H1 (cell line): ENCODE measurements around the gene MKLN1. TPM values are rescaled to one million over a fixed set of nuclear protein-coding genes. Genes with fewer than 3 reads are reported as not detected.

ENCODE experiments used
- CTCF ChIA-PET: fragments of 300-600 bp; sonication (Branson Sonifier 250); formaldehyde crosslinking; loops from one replicate; lab custom pipeline; 2021; ENCODE audit not compliant: partially characterized antibody; lab: Charles Lee
- POLR2A ChIA-PET: fragments of 300-600 bp; sonication (Branson Sonifier 250); formaldehyde crosslinking; loops from one replicate; lab custom pipeline; 2021; ENCODE audit warnings: inconsistent platforms; ENCODE audit not compliant: partially characterized antibody; lab: Charles Lee
- DNase-seq, 2 experiments: peaks; one replicate each; pipeline versions ENCODE4 v3.0.0 to v3.0.0-alpha.2; 2010 to 2022; ENCODE audit warnings: low spot score in 2 of 2, low read depth in 1 of 2, mixed read lengths in 1 of 2
- FAIRE-seq: peaks from 2 replicates; lab custom pipeline; 2011; peaks lifted over from hg19 to GRCh38; lab: Jason Lieb, UNC
- H2AFZ ChIP-seq: 2 replicates; pipeline ENCODE4 v1.8.1; 2012; ENCODE audit warnings: low read length, inconsistent platforms
- H2AK5ac ChIP-seq: 2 replicates; pipeline ENCODE4 v1.6.1; 2013; ENCODE audit warnings: low read depth, low read length
- H2BK120ac ChIP-seq: replicated peaks from 2 replicates; pipeline ENCODE3; 2013; ENCODE audit warnings: low read depth, low read length, inconsistent platforms
- H2BK12ac ChIP-seq: 2 replicates; pipeline ENCODE4 v1.6.1; 2013; ENCODE audit warnings: low read depth, low read length
- H2BK15ac ChIP-seq: 2 replicates; pipeline ENCODE4 v1.6.1; 2013; ENCODE audit warnings: low read length
- H2BK20ac ChIP-seq: 2 replicates; pipeline ENCODE4 v1.6.1; 2013; ENCODE audit warnings: low read length
- H2BK5ac ChIP-seq: 2 replicates; pipeline ENCODE4 v1.6.1; 2013; ENCODE audit warnings: low read depth, low read length
- H3K14ac ChIP-seq: 2 replicates; pipeline ENCODE4 v1.6.1; 2013; ENCODE audit warnings: inconsistent platforms; ENCODE audit not compliant: insufficient read length
- H3K18ac ChIP-seq: 2 replicates; pipeline ENCODE4 v1.6.1; 2013; ENCODE audit warnings: low read length; ENCODE audit errors: extremely low read depth
- H3K23ac ChIP-seq: 2 replicates; pipeline ENCODE4 v1.6.1; 2013; ENCODE audit warnings: inconsistent platforms; ENCODE audit not compliant: insufficient read length
- H3K23me2 ChIP-seq: 2 replicates; pipeline ENCODE4 v1.6.1; 2013; ENCODE audit warnings: low read depth, low read length
- H3K27ac ChIP-seq: 2 replicates; pipeline ENCODE4 v1.6.1; 2011; ENCODE audit warnings: low read depth, low read length, inconsistent platforms
- H3K27me3 ChIP-seq, 4 experiments: replicated peaks in 1 of 4; 1 replicate in 1 of 4; 2 replicates in 3 of 4; pipeline versions ENCODE4 v1.6.1 to v1.8.1; 2011 to 2013; ENCODE audit warnings: low read length in 3 of 4, mild to moderate bottlenecking in 3 of 4, inconsistent platforms in 2 of 4, mixed read lengths in 2 of 4, moderate library complexity in 1 of 4; ENCODE audit not compliant: control insufficient read depth in 3 of 4, insufficient read depth in 3 of 4; ENCODE audit errors: extremely low read depth in 1 of 4
- H3K36me3 ChIP-seq, 4 experiments: 2 replicates each; pipeline versions ENCODE4 v1.6.1 to v1.8.1; 2011 to 2013; ENCODE audit warnings: mild to moderate bottlenecking in 4 of 4, low read length in 3 of 4, moderate library complexity in 2 of 4, control low read depth in 1 of 4, inconsistent platforms in 1 of 4; ENCODE audit not compliant: insufficient read depth in 4 of 4, control insufficient read depth in 2 of 4
- H3K4ac ChIP-seq: replicated peaks from 2 replicates; pipeline ENCODE3; 2013; ENCODE audit warnings: low read length, low read depth, mixed read lengths, inconsistent platforms; ENCODE audit not compliant: insufficient read length
- H3K4me1 ChIP-seq, 4 experiments: replicated peaks in 1 of 4; 1 replicate in 1 of 4; 2 replicates in 3 of 4; pipeline versions ENCODE4 v1.6.1 to v1.8.1; 2011 to 2013; ENCODE audit warnings: low read length in 3 of 4, inconsistent platforms in 2 of 4, mixed read lengths in 1 of 4; ENCODE audit not compliant: insufficient read depth in 4 of 4, control insufficient read depth in 3 of 4
- H3K4me2 ChIP-seq, 2 experiments: 2 replicates each; pipeline versions ENCODE4 v1.6.1 to v1.8.1; 2011 to 2013; ENCODE audit warnings: low read depth in 2 of 2, low read length in 2 of 2, control low read depth in 1 of 2, inconsistent platforms in 1 of 2, mild to moderate bottlenecking in 1 of 2; ENCODE audit not compliant: insufficient read depth in 1 of 2
- H3K4me3 ChIP-seq, 4 experiments: fragments of 200-600, 300-600 bp in 1 of 4; sonication (generic), shearing (Covaris generic), sonication (Bioruptor Twin) in 1 of 4; 2 replicates each; pipeline versions ENCODE4 v1.5.1 to v1.8.1; 2011 to 2016; ENCODE audit warnings: low read length in 4 of 4, low read depth in 3 of 4, control low read depth in 2 of 4, inconsistent platforms in 2 of 4, mild to moderate bottlenecking in 2 of 4, mixed read lengths in 1 of 4, moderate library complexity in 1 of 4; ENCODE audit not compliant: insufficient read depth in 2 of 4; ENCODE audit errors: extremely low read depth in 1 of 4
- H3K56ac ChIP-seq: replicated peaks from 2 replicates; pipeline ENCODE3; 2013; ENCODE audit warnings: low read depth, mild to moderate bottlenecking, mixed read lengths, low read length, inconsistent platforms; ENCODE audit not compliant: insufficient read length
- H3K79me1 ChIP-seq: 2 replicates; pipeline ENCODE4 v1.6.1; 2013; ENCODE audit warnings: low read depth, low read length, control low read depth
- H3K79me2 ChIP-seq, 2 experiments: 2 replicates each; pipeline versions ENCODE4 v1.6.1 to v1.8.1; 2012 to 2013; ENCODE audit warnings: low read length in 2 of 2, mild to moderate bottlenecking in 2 of 2, inconsistent platforms in 1 of 2; ENCODE audit not compliant: insufficient read depth in 2 of 2, control insufficient read depth in 1 of 2
- H3K9ac ChIP-seq, 4 experiments: replicated peaks in 1 of 4; 1 replicate in 1 of 4; 2 replicates in 3 of 4; pipeline versions ENCODE4 v1.6.1 to v1.8.1; 2011 to 2013; ENCODE audit warnings: low read depth in 3 of 4, low read length in 3 of 4, control low read depth in 2 of 4, mild to moderate bottlenecking in 2 of 4, moderate library complexity in 2 of 4, inconsistent platforms in 1 of 4; ENCODE audit errors: extremely low read depth in 1 of 4
- H3K9me3 ChIP-seq, 2 experiments: 2 replicates each; pipeline versions ENCODE4 v1.6.1 to v1.8.1; 2012 to 2013; ENCODE audit warnings: mild to moderate bottlenecking in 2 of 2, moderate library complexity in 2 of 2, control low read depth in 1 of 2, inconsistent platforms in 1 of 2, low read depth in 1 of 2, low read length in 1 of 2, mixed read lengths in 1 of 2; ENCODE audit not compliant: insufficient read depth in 2 of 2
- H4K20me1 ChIP-seq, 2 experiments: replicated peaks in 1 of 2; 2 replicates each; pipeline versions ENCODE3 to v1.8.1; 2011 to 2013; ENCODE audit warnings: inconsistent platforms in 2 of 2, low read length in 2 of 2, mild to moderate bottlenecking in 1 of 2; ENCODE audit not compliant: insufficient read depth in 2 of 2, control insufficient read depth in 1 of 2
- H4K5ac ChIP-seq: 2 replicates; pipeline ENCODE4 v1.6.1; 2013; ENCODE audit warnings: low read length, low read depth, mixed read lengths, inconsistent platforms; ENCODE audit not compliant: insufficient read length
- H4K8ac ChIP-seq: 2 replicates; pipeline ENCODE4 v1.8.0; 2013; ENCODE audit warnings: mild to moderate bottlenecking, moderate library complexity, low read length, inconsistent platforms; ENCODE audit not compliant: insufficient read depth; ENCODE audit errors: extremely low read depth
- H4K91ac ChIP-seq: replicated peaks from 2 replicates; pipeline ENCODE3; 2013; ENCODE audit warnings: low read length, mixed read lengths, inconsistent platforms; ENCODE audit not compliant: insufficient read length
- CHD2 ChIP-seq: IDR thresholded peaks from 2 replicates; pipeline ENCODE4 v1.6.1; 2012; ENCODE audit warnings: low read length, improper control_type of control experiment
- TBP ChIP-seq: IDR thresholded peaks from 2 replicates; pipeline ENCODE4 v1.6.1; 2011; ENCODE audit warnings: low read depth, low read length, improper control_type of control experiment
- WGBS, 2 experiments: shearing (Covaris generic) in 1 of 2; methylation state at CpG; one replicate each; pipeline versions ENCODE4 v1.1.6 to v1.1.7; 2013 to 2015; ENCODE audit warnings: low lambda C conversion rate in 2 of 2, mixed read lengths in 2 of 2, inconsistent platforms in 1 of 2, low coverage in 1 of 2, missing lambda C conversion rate in 1 of 2; ENCODE audit not compliant: insufficient replicate concordance in 2 of 2, insufficient coverage in 1 of 2, insufficient read length in 1 of 2; ENCODE audit errors: extremely low coverage in 1 of 2, missing lambda C conversion rate in 1 of 2; 5-methylcytosine and 5-hydroxymethylcytosine counted together
- polyA plus RNA-seq, 7 experiments: library from polyadenylated mRNA; depleted of rRNA in 3 of 7; stranded (reverse) in 5 of 7; unstranded in 2 of 7; fragments of >200 nt in 5 of 7; fragments of 200-250 nt in 2 of 7; gene quantifications; 1 replicate in 5 of 7; 2 replicates in 1 of 7; 4 replicates in 1 of 7; pipeline versions ENCODE4 v1.2.1 to v1.2.3, GENCODE V29; 2011 to 2013; ENCODE audit warnings: missing spikeins in 2 of 7, mixed read lengths in 2 of 7
- total RNA-seq: library from RNA; stranded (reverse); fragmentation: NEBNext Ultra II Directional; extraction: Animal tissue kit (Norgen Biotek cat#: 25700); gene quantifications from 2 replicates; pipeline ENCODE4 v1.2.1, GENCODE V29; 2021

MKLN1 gene
- total and polyA plus RNA-seq, 2 of the 8 experiments (the other 6 are each of a cell fraction or from before 2014, with no cell fraction given), result 22.3 to 50.9 TPM

- FAIRE-seq (no peak), DNase-seq (no peak)
- Histone ChIP-seq H2AK5ac (no peak overlapping the region), H2BK5ac (no peak overlapping the region), H2AFZ (no peak overlapping the region), H3K27me3 (no peaks in the 10 kb centered on the region), H4K5ac (no peak overlapping the region), H2BK12ac (no peak overlapping the region), H3K23me2 (no peaks in the 10 kb centered on the region; the same call in 1 of the 2 replicates), H2BK20ac (no peak overlapping the region), H3K9me3 (0 out of 4 replicates have a peak, but pooled peaks cover 0 to 2% of the 10 kb centered on the region in 2 experiments), H3K36me3 (no peaks in the 10 kb centered on the region), H3K79me2 (no peaks in the 10 kb centered on the region), H3K27ac (no peak overlapping the region), H3K23ac (no peak overlapping the region), H2BK15ac (no peak overlapping the region), H3K4me1 (peaks cover 0 to 5% (median 3%) of the 10 kb centered on the region in 4 experiments; a peak in 3 of 7 replicates), H3K9ac (no peak overlapping the region), H3K14ac (no peak overlapping the region), H4K8ac (no peak overlapping the region), H3K4me2 (no peak overlapping the region), H3K18ac (no peak overlapping the region), H4K20me1 (no peaks in the 10 kb centered on the region), H2BK120ac (no peak overlapping the region), H3K56ac (no peak overlapping the region), H3K4me3 (no peak overlapping the region), H4K91ac (no peak overlapping the region), H3K4ac (no peak overlapping the region), H3K79me1 (no peaks in the 10 kb centered on the region)
- ChIA-PET POLR2A (no interaction called here), CTCF (interaction anchor here (1.1 to 1.5 kb wide), 2 partner anchors 11 to 21 kb away, joined by 3 read pairs; no protein-coding TSS in a partner anchor)
- TF ChIP-seq TBP (no peak), CHD2 (no peak)
- WGBS, 2 experiments, result 88% methylated on average over 5 of the region's 5 CpGs; no CpG with 5 or more reads in 1 of the 2 experiments
These were observed 46.2 kb upstream of the MKLN1 start for GRCh38 chr7:131281266-131282048.
